Measurements from ENCODE around the gene MKKS.
"Not testable (repeated sequence)": the region's sequence is repeated elsewhere in the genome, so short reads cannot be mapped to it uniquely, and the experiment has no call there.

Gene MKKS

GRCh38 chr20:10448270-10449156 lies 14.5 kb upstream of the MKKS start:
- no peak for DNase-seq

DNA sequence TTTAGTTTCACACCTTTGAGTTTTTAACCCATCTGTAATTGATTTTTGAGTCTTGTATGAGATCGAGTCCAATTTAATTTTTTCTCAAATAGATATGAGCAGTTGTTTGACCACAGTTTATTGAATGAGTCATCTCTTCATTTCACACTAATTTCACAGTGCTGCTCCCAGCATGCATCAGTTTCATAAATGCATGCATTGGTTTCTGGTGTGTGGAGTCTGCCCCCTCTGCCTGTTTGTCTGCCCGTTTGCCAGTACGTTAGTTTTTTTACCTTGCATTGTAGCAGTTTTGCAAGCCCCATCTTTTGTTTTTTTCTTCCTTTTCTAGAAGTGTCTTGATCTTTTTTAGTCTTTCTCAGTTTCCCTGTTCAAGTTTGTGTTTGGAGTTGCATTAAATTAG lies 13.0 kb upstream of the MKKS start:
- peak; percentile 71 to 72 for DNase-seq

DNA sequence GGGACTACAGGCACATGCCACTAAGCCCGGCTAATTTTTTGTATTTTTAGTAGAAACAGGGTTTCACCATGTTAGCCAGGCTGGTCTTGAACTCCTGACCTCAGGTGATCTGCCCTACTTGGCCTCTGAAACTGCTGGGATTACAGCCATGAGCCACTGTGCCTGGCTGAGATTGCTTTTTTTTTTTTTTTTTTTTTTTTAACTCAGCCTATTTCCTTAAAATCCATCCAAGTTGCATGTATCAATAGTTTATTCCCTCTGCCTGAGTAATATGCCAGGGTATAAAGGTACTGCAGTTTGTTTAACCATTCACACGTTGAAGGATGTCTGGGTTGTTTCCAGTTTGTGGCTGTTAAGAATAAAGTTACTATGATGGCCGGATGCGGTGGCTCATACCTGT lies 11.7 kb upstream of the MKKS start:
- no peak for DNase-seq

DNA sequence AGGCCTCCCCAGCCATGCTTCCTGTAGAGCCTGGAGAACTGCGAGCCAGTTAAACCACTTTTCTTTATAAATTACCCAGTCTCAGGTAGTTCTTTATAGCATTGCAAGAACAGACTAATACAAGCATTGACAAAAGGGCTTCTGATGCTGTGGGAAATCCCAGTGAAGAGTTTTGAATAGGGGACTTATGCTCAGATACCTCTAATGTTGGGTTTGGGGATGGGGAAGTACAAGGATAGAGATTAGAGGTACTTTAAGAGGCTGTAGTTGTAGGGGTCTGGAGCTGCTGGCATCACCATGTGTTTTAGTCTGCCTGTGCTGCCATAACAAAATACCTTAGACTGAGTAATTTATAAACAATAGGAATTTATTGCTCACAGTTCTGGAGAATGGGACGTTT lies 9.9 kb upstream of the MKKS start:
- DNase-seq: no peak

DNA sequence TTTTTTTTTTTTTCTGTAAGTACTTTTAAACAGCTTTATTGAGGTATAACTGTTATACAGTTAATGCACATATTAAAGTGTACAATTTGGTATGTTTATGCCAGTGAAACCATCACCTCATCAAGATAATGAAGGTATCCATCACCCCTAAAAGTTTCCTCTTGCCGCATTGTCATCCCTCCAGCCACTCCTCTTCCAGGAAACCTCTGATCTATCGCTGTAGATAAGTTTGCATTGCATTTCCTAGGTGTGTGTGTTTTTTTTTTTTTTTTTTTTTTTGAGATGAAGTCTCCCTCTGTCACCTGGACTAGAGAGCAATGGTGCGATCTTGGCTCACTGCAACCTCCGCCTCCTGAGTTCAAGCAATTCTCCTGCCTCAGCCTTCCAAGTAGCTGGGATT lies 4.2 kb upstream of the MKKS start:
- no peak for DNase-seq

GRCh38 chr20:10436053-10436699 lies 2.2 kb upstream of the MKKS start:
- DNase-seq: no peak

GRCh38 chr20:10434832-10435812 lies 1.1 kb upstream of the MKKS start, which contains the start of gene SLX4IP:
TSS of gene SLX4IP (plus strand) at chr20:10435305. CDS start at chr20:10458205, 22,900 bp downstream.
- DNase-seq: peak; percentile 92 to 95

- peak; percentile 96 to 97 for DNase-seq
Measured at GRCh38 chr20:10434467-10434831, 427 bp upstream of the MKKS start.

- no peak for DNase-seq
Measured at GRCh38 chr20:10433014-10433622, 904 bp downstream of the MKKS start.

GRCh38 chr20:10432079-10432478 lies 1.9 kb downstream of the MKKS start:
- DNase-seq: no peak

DNA sequence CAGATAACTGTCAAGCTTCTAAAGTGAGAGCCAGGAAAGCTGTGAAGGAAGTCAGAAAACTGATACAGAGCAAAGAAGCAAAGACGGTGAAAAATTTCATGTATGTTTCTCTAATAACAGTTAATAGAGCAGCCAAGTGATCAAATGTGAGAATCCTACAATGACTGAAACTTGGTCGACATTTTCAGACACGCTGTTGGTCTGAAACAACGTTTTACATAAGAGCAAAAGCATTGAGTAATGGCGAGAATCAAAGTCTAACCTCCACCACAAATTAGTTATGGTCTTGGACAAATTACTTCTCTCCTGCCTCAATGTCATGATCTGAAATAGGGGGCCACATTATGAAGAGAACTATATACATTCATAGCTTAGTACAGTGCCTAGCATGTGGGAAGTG lies 3.3 kb downstream of the MKKS start:
- DNase-seq: no peak

DNA sequence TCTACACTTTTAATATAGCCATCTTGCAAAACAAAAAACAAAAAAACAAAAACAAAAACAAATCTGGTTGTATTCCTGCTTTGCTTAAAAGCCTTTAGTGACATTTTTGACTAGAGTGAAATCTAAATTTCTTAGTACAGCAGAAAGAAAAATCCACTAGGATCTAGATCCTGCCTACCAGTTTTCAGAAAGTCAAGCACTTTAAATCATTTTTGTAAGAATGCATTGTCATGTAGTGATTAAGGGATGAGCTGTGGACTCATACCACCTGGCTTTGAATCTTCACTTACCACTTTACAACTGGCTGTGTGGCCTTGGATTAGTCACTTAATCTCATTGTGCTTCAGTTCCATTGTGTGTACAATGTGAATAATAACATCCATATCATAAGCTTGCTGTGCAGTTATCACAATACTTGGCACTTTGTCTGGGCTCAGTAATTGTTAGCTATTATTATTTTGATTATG lies 4.0 kb downstream of the MKKS start:
- no peak for DNase-seq

DNA sequence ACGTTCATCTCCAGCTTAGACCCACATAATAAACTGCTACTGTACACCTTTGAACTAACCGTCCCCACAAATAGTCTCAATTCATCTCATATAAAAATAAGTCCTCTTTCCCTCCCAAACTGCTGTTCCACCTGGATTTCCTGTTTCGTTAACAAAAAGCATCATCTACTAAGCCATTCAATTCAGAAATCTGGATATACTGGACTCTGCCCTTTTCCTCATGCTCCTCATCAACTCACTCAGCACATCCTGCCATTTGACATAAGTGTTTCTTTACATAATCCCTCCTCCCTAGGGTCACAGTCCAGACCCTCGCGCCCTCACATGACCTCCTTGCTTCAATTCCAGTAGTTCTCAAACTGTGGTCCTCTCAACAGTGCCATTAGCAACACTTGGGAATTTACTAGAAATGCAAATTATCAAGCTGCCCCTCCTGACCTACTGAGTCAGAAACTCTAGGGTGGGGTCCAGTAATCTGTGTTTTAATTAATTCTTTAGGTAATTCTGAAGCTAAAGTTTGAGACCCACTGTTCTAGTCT lies 4.5 kb downstream of the MKKS start:
- no peak for DNase-seq

DNA sequence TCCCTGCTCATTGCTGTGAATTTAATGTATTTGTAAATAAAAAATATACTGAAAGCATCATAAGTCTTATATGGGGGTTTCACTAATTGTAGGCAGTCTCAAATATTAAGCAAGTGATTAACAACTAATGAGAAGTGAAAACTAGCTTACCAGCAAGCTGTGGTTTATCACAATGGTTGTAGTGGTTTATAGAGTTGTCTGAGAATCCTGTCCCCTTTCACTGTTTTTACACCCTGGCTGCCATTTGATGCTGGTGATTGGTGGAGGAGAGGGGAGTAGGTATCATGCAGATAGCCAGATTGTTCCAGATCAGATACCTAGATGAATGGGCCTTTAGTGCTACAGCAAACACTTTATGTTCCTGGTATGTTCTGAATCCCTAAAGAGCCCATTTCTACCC lies 6.0 kb downstream of the MKKS start:
- DNase-seq: no peak

- DNase-seq: peak; percentile 34 to 53
Measured at GRCh38 chr20:10427060-10427692, 6.8 kb downstream of the MKKS start.

GRCh38 chr20:10423735-10424134 lies 10.3 kb downstream of the MKKS start:
- DNase-seq: no peak

DNA sequence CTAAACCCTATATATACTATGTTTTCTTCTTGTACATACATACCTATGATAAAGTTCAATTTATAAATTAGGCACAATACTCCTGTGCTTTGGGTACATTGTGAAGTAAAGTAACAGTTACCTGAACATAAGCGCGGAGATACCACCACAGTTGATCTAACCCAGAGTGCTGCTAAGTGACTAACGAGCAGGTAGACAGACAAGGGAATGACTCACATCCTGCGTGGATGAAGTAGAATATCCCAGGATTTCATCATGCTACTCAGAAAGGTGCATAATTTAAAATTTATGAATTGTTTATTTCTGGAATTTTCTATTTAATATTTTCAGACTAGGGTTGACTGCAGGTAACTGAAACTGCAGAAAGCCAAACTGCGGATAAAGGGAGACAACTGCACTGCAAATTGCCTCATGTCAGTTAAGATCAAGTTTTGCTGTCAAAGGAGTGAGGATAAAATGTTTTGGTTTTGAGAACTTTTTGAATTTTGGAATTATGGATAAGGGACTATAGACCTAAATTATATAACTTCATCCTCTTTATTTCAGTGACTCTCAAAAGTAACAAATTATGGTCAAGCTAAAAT lies 14.4 kb downstream of the MKKS start:
- no peak for DNase-seq

DNA sequence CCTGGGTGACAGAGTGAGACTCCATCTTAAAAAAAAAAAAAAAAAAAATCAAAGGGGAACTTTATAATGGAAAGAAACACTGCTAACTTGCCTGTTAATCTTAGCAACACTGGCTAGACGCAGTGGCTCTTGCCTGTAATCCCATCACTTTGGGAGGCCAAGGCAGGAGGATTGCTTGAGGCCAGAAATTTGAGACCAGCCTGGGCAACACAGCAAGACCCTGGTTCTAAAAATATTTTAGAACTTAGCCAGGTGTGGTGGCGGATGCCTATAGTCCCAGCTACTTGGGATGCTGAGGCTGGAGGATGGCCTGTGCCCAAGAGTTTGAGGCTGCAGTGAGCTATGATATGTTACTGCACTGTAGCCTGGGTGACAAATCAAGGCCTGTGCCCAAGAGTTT lies 16.8 kb downstream of the MKKS start:
- DNase-seq: not testable (repeated sequence)

DNA sequence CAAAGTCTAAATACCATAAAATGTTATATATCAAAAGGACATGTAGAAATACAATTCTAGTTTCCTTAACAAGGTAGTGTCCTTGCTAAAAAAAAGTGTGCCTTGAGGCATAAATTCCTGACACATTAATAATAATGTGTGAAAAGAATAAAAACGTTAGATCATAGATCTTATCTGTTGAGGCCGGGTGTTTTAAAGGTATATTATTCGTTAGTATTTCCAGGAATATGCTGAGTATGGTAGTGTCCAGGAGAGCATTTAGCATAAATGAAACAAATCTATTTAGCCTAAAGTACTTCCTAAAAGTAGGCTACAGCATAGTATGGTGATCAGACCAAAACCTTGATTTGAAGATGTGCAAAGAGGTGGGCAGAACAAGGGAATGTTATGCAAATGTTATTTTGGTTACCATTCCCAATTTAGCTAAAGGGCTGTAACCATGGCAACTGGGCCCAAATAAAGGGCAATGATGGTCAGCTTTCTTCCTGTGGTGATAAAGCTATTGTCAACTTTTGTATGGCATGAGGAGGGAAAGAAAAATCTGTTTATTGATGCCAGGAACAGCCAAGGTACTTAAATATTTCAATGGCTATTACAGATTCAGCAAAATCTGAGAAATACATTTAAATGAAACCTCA lies 18.9 kb downstream of the MKKS start:
- DNase-seq: no peak

GRCh38 chr20:10412591-10413408 lies 21.2 kb downstream of the MKKS start:
- DNase-seq: no peak

All from Kasumi-1 (cell line).